ENCODE data around the gene SEPTIN11.

Gene SEPTIN11

DNA sequence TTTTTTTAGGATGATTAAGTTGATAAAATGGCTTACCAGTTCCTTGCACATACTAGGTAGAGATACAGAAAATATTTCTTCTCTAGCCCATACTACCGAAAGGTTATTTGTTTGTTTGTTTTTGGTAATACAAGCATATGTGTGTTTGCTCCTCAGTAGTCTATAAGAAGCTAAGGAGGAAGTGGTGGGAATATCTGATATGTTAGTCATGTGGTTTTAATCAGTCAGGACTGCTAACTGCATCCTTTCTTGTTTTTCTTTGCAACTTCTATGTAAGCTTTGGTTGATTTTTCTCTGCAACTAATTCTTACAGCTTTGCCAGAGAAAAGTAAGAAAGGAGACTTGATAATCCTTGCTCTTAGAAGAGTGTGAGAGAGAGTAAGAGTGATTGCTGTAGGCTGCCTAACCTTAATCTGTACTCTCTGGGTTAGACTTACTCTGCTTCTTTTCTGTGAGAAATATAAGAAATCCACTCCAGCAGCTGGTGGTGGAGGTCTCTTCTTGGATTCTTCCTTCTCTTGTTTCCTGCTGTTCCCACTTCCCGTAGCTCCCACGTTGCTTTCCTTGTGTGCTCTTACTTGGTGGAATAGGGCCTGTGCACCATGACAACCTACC, 28.3 kb downstream of the SEPTIN11 start:
- no peak overlapping the region for H3K4me3 ChIP-seq (ENCODE audit: low read depth, low read length)

DNA sequence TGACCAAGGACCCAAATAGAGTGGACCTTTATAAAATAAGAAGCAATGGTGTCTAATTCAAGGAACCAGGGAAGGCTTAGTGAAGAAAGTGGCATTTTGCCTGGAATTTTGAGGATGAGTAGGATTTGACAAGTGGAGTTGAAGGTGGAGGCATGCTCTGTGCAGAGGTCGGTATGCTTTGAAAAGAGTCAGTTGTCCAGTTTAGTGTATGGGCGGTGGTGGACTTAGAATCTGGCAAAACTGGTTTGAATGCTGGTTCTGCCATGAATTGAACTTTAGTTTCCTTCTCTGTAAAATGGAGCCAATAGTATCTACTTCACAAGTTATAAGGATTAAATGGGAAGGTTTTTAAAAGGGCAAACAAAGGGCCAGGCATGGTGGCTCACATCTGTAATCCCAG, 29.7 kb downstream of the SEPTIN11 start:
- H3K4me3 ChIP-seq (ENCODE audit: low read depth, low read length), result no peak overlapping the region

DNA sequence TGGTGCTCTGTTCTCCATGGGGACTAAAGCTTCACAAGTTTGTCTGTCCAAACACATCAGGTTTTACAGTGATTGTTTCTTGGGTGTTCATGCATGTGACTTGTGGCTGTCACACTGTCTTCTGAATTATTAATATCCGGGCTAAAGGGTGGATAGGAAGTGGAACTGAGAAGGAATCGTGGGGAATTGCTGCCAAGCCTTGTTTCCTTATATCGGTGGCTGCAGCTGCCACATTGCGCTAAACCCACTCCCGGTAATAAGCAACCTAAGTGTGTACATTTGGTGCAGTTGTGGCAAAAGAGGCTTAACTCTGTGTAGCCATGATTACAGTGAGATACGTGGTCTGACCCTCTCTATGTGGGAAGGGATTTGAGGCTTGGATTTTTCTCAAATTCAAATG, 30.7 kb downstream of the SEPTIN11 start:
- H3K4me3 ChIP-seq (ENCODE audit: low read depth, low read length), result no peak overlapping the region

DNA sequence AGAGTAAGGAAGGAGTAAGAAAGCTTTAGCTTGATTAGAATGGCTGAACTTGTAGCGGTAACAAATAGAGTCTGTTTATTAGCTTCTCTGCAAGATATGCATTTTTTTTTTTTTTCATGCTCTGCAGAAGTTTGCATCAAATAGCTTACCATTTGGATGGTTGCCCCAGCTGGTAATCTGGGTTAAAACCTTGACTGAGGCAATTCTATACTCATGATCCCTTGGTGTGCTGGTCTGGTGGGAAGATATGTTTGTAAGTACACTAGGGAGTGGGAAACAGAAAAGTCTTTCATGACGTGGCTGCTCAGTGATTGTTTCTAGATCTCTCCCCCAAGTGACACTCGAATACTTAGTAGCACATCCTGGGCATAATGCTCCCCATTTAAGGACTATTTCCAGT, 32.1 kb downstream of the SEPTIN11 start:
- no peak overlapping the region for H3K4me3 ChIP-seq (ENCODE audit: low read depth, low read length)

DNA sequence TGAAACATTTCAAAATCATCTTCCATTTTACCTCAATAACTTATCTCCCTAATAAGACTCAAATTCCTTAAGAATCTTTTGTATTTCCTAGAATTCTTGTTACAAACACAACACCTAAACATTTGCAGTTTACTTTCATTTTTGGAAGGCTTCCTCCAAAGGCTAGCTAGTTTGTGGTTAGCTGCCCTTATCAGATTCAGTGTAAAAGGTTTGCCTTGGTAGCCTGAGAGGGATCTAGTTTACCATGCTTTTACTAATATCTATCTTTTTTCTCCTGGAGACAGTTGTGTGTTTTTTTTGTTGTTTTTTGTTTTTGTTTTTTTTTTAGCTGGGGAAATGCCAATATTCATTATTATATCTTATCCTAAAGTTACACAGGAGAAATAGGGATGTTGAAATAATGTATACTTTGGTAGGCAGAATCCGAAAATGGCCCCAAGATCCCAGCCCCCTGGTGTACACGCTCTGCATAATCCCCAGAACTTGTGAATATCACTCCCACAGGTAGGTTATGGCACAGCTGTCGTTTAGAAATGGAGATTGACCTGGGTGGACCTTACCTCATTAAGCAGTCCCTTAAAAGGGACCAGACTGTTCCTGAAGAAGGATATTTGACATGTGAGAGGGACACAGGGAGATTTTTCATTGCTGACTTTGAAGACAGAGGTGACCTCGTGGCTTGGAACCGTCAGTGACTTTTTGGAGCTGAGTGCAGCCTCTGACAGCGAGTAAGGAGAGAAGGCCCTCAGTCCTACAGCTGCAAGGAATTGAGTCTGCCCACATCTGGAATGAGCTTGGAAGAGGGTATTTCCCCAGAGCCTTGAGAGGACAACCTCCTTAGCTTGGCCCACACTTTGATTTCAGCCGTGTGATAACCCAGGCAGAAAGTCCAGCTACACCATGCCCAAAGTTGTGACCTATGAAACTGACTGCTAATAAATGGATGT, 33.4 kb downstream of the SEPTIN11 start:
- no peak overlapping the region for H3K4me3 ChIP-seq (ENCODE audit: low read depth, low read length)

DNA sequence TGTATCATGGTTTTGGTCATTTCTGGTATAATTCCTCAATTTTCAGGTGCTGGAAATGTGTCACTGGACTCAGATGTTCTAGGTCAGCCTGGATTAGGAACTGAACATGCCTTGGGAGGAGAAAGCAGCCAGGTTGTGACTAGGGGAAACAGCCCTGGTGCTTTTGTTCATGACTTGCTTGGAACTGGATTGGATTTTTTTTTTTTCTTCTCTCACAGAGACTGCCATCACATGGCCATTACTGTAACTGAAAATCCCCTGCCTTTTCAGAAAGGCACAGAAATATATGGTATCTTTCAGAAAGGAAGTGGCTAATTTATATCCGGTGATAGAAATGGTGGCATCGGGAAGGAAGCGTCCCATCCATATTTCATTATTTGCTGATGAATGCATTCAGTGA, 34.6 kb downstream of the SEPTIN11 start:
- no peak overlapping the region for H3K4me3 ChIP-seq (ENCODE audit: low read depth, low read length)

DNA sequence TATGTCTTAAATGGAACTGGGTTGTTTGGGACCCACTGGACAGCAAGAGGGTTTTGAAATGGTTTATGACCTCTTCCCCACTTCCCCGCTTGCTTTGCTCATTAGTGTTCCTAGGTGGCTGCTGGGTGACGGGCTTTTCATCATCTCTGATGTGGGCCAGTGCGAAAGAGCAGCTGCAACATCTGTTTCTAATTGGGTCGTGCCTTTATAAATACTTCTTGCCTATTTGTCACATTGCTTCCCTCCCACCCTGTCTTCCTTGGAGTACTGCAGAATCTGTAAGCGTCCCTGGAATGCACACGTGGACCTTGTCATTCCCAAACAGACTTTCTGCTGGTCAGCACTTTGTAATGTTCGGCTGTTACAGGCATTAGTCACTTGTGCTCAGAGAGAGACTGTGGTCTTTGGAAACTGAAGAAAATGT, 35.2 kb downstream of the SEPTIN11 start:
- H3K4me3 ChIP-seq (ENCODE audit: low read depth, low read length), result no peak overlapping the region

DNA sequence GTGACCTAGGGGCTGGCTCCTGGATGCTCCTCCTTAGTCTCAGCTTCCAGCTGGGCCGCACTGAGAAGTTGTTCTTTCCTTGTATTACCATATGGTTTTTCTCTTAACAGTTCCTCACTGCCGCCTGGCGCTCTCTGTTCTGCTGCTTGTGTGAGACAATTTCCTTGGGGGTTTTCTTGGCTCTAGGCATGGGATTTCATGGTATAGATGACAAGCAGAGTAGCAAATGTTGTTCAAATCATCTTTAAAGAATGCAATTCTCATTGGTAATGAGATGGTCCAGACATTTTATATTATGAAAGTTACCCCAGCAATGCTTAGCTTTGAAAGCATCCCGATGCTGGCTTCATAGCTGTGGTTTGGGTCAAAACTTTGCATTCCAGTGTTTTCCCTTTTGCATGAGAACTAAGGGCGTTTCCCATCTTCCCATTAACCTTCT, 37.6 kb downstream of the SEPTIN11 start:
- H3K4me3 ChIP-seq (ENCODE audit: low read depth, low read length), result no peak overlapping the region

DNA sequence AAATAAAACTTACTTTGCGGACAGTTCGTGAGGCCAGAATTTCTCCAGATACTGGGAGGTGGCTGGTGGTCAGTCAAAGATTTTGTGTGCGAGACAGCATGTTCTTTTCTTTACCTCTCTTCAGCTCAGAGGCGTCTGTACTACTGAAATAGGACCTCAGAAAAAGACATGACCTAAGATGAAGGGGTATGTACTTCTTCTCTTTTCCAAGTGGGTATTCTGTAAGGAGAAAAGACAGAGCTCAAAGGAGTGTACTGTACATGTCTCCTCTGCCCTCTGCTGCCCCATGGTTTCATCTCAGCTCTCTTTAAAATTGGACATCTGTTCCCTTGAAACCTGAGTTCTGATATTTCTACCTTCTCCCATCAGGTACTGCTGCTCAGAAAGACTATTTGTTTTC, 38.1 kb downstream of the SEPTIN11 start:
- no peak overlapping the region for H3K4me3 ChIP-seq (ENCODE audit: low read depth, low read length)

DNA sequence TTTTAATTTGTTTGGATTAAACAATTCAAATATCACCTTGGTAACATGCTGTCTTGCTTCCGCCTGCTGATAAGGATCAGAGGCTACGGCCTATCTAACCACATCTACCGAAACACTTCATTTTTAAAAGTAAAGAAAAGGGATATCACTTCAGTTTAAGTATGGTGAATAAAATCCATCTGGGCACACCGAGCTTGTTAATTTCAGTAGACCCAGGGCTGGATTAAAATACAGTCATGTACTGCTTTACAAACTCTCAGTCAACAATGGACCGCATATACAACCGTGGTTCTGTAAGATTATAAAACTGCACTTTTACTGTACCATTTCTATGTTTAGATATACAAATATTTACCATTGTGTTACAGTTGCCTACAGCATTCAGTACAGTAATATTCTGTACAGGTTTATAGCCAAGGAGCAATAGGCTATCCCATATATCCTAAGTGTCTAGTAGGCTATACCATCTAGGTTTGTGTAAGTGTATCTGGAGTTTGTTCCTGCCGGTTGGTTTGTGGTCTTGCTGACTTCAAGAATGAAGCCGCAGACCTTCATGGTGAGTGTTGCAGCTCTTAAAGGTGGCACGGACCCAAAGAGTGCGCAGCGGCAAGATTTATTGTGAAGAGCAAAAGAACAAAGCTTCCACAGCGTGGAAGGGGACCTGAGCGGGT, 40.0 kb downstream of the SEPTIN11 start:
- no peak overlapping the region for H3K4me3 ChIP-seq (ENCODE audit: low read depth, low read length)

DNA sequence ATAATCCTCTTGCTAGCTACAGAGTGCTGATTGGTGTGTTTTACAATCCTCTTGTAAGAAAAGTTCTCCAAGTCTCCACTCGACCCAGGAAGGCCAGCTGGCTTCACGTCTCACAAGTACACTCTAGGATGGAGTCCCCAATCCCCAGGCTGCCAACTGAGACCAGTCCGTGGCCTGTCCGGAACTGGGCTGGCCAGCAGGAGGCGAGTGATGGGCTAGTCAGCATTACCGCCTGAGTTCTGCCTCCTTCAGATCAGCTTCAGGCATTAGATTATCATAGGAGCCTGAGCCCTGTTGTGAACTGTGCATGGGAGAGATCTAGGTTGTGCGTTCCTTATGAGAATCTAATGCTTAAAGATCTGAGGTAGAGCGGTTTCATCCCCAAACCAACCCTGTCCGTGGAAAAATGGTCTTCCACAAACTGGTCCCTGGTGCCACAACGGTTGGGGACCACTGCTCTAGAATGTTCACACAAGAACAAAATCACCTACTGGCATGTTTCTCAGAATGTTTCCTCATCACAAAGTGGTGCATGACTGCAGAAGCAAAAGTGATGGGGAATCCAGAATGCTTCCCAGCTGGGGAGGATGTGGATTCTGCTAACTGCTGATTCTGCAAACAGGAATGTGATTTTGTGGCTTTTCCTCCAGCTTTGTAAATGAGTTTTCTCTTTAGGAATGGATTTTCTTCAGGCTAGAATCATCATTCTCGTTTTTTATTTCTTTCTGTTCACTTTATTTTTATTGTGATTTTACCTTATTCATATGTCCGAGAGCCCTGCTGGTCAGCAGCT, 40.9 kb downstream of the SEPTIN11 start:
- H3K4me3 ChIP-seq (ENCODE audit: low read depth, low read length), result no peak overlapping the region

DNA sequence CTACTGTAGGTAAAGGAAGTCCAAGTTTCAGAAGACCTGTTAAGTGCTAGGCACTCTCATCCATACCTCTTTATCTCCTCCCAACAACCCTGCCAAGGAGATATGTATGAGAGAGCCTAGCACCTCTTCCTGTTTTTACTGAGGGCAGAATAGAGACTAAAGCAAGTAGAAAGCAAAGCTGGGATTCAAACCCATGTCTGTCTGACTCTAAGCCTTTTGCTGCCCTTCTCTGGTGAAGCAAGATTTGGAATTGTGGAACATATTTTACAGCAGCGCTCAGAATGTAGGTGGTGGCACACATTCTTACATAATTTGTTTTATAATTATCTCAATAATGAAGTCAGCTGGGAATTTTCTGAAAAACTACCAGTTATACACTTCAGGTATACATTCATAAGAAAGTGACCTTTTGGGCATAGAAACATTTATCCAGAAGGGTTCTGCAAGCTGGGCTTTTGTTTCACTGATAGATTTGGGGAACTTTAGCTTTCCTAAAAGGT, 41.7 kb downstream of the SEPTIN11 start:
- H3K4me3 ChIP-seq (ENCODE audit: low read depth, low read length), result no peak overlapping the region

DNA sequence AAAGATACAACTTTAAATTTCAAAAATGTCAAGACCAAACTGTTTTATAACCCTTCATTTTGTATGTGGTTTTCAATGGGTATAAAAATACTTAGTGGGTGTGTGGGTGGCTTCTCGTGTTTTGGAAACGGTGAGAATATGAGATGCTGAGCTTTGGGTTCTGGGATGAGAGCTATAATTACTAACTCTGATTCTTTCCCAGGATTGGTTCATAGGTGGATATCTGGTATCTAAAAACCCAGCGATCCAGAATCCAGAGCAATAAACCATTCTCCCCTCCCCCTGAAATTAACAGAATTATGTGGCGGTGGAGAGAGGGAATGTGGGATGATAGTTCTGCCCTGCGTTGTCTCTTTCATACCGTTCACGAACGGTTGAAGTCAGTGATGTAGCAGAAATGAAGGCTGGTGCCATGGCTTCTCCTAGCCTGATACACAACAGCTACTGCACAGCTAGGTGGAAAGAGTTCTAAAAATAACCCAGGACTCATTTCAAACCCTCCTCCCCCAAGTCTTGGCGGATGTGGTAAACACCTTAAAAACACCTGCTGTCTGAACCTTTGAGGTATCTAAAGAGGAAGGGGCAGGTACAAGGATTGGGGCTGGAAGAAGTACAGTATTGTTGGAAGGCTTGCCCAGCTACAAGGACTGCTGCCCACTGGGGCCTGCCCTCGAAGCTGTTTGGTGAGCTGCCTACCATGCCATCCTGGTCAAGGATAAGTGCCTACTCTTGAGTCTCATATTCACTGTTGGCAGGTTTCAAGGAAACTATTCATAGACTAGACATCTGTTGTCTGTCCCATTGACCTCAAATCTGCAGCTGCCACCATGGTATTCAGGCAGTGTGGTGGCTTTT, 44.5 kb downstream of the SEPTIN11 start:
- no peak overlapping the region for H3K4me3 ChIP-seq (ENCODE audit: low read depth, low read length)

DNA sequence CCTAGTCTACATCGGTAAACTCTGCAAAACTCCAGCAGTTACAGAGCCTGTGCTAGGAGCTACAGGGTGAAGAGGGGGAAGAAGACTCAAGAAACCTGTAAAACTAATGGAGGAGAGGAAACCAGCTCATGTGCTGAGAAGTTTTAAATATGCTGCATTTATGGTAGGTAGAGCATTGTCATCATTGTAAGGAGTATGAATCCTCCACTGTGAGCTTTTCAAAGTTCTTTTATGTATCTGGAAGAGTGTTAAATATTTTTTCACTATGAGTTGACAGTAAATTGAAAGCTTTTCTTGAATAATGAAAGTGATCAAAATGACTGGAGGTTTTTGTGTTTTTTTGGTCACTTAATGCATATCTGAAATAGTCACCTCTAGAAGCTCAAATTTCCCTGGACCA, 46.2 kb downstream of the SEPTIN11 start:
- H3K4me3 ChIP-seq (ENCODE audit: low read depth, low read length), result no peak overlapping the region

DNA sequence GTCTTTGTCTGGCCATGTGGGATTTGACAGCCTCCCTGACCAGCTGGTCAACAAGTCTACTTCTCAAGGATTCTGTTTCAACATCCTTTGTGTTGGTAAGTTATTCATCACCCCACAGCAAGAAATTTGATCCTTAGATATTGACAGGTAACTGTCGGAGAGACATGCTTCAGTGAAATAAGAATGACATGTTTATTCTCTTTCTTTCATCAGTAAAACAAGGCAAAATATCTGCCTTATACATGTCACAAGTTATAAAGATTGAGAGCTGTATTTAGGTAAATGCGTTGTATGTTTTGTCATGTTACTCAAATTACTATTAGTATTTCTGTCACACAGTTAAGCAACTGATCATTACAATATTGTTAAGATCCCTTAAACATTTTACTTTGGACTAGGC, 46.9 kb downstream of the SEPTIN11 start:
- H3K4me3 ChIP-seq (ENCODE audit: low read depth, low read length), result no peak overlapping the region

DNA sequence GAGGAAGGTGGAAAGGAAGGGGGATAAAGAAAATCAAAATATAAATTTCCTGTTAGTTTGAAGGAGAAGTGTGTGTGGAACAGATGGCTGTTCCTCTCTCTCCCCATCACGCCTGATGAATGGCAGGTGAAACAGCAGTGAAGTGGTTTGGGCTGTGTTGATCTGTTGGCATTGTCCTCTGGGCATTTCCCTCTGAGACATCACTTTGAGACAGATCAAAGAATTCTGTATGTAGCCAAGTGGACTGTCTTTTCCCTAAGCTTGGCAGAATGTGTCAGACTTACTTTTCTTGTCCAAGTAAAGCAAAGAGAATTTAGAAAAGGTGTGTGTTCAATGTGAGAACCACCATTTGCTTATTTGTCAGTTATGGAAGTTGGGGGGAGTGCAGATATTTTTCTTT, 47.5 kb downstream of the SEPTIN11 start:
- no peak overlapping the region for H3K4me3 ChIP-seq (ENCODE audit: low read depth, low read length)

DNA sequence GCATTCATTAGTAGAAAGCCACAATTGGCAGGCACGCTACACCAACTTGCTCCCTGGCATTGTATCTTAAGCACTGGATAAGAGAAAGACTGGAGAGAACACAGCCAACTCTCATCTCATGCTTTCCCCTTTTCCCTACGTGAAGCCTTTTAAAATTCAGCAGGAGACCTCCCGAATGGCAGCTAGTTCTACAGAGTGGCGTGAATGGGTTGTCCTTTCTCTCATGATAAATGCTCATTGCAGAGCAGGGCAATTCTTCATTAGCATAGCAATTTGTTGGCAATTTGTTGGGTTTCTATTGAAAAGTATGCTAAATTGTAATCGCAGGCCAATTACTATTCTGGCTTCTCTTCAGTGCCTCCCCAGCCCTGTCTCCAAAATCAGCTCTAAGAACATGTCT, 48.0 kb downstream of the SEPTIN11 start:
- H3K4me3 ChIP-seq (ENCODE audit: low read depth, low read length), result no peak overlapping the region

DNA sequence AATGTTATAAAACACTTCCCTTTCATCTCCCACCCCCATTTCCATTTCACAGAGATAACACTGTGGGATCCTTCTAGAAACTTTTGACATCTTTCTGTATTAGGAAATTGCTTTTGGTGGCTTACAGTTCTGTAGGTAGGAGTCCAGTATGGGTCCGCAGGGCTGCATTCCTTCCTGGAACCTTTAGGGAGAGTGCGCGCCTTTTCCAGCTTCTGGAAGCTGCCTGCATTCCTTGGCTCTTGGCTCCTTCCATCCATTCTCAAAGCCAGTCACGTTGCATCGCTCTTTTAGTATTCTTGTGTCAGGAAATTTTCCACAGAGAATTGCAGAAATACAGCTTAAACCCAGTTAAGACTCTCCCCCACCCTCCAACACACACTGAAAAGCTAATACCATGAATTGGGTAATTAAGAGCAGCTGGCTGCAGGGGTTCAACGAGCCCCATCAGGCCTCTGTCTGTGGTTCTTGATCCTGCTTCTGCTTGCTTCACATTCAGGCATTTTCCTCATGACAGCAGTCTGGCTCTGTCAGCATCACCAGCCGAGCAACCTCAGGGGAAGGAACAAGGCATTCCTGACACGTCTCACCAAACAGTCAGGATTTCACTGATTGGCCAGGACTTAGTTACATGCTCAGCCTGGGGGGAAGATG, 48.8 kb downstream of the SEPTIN11 start:
- H3K4me3 ChIP-seq (ENCODE audit: low read depth, low read length), result no peak overlapping the region
